Smooth muscle cell (in vitro differentiated cells): ENCODE results near the gene KANK2. TPM values are rescaled to one million over a fixed set of nuclear protein-coding genes. Genes with fewer than 3 reads are reported as not detected.

Source experiments
- DNase-seq: peaks from one replicate; lab custom pipeline; 2025; ENCODE audit not compliant: unreplicated experiment; lab: John Stamatoyannopoulos, UW
- H2AFZ ChIP-seq: fragments of 200-600 bp; sonication (generic); 2 replicates; pipeline ENCODE4 v1.6.0; 2016; ENCODE audit warnings: antibody characterized with exemption, low read depth, mild to moderate bottlenecking
- H3F3A ChIP-seq: fragments of 200-600 bp; sonication (generic); 2 replicates; pipeline ENCODE4 v1.6.0; 2017; ENCODE audit warnings: antibody characterized with exemption, low read depth
- H3K27ac ChIP-seq: fragments of 200-600 bp; sonication (generic); 2 replicates; pipeline ENCODE4 v1.5.1; 2016; ENCODE audit warnings: low read depth, mild to moderate bottlenecking
- H3K27me3 ChIP-seq: fragments of 200-600 bp; sonication (generic); 2 replicates; pipeline ENCODE4 v1.6.1; 2016; ENCODE audit warnings: low read depth, mild to moderate bottlenecking
- H3K36me3 ChIP-seq: fragments of 200-600 bp; sonication (generic); 2 replicates; pipeline ENCODE4 v1.5.1; 2016; ENCODE audit warnings: low read depth
- H3K4me1 ChIP-seq: fragments of 200-600 bp; sonication (generic); 2 replicates; pipeline ENCODE4 v1.5.1; 2016; ENCODE audit warnings: low read depth
- H3K4me2 ChIP-seq: fragments of 200-600 bp; sonication (generic); 2 replicates; pipeline ENCODE4 v1.6.0; 2016; ENCODE audit warnings: mild to moderate bottlenecking
- H3K4me3 ChIP-seq: fragments of 200-600 bp; sonication (generic); 2 replicates; pipeline ENCODE4 v1.5.1; 2016; ENCODE audit warnings: mild to moderate bottlenecking
- H3K79me2 ChIP-seq: fragments of 200-600 bp; sonication (generic); 2 replicates; pipeline ENCODE4 v1.6.0; 2016; ENCODE audit warnings: low read depth, mild to moderate bottlenecking
- H3K9ac ChIP-seq: fragments of 200-600 bp; sonication (generic); 2 replicates; pipeline ENCODE4 v1.6.0; 2016; ENCODE audit warnings: low read depth
- H3K9me3 ChIP-seq: fragments of 200-600 bp; sonication (generic); replicated peaks from 2 replicates; pipeline ENCODE4 v1.5.1; 2016; ENCODE audit warnings: low read depth
- H4K20me1 ChIP-seq: fragments of 200-600 bp; sonication (generic); 2 replicates; pipeline ENCODE4 v1.6.0; 2016; ENCODE audit warnings: low read depth
- WGBS: methylation state at CpG from one replicate; pipeline ENCODE4 v1.1.7; 2016; ENCODE audit warnings: low lambda C conversion rate; 5-methylcytosine and 5-hydroxymethylcytosine counted together
- polyA plus RNA-seq: library from polyadenylated mRNA; unstranded; fragments of >200 nt; fragmentation: Nextera tagmentation; extraction: Ambion mirVana; gene quantifications from 2 replicates; pipeline ENCODE4 v1.2.1, GENCODE V29; 2016
- total RNA-seq: library from RNA; depleted of rRNA; stranded (reverse); fragments of >200 nt; gene quantifications from 2 replicates; pipeline ENCODE4 v1.2.3, GENCODE V29; 2014
- TF ChIP-seq, protein P1 (sequence below): fragments of 200-600 bp; sonication (generic); IDR thresholded peaks from 2 replicates; pipeline ENCODE4 v1.5.1; 2017; ENCODE audit warnings: borderline replicate concordance, mild to moderate bottlenecking, antibody characterized with exemption; ENCODE audit not compliant: insufficient read depth, poor library complexity, severe bottlenecking

Gene KANK2
- total and polyA plus RNA-seq, 2 experiments from 2014 or later: 28.1 to 32.0 TPM

- 98% methylated on average over 26 of the region's 26 CpGs for WGBS
- Histone ChIP-seq H3F3A (peaks cover 4% of the 10 kb centered on the region), H3K27me3 (no peaks in the 10 kb centered on the region), H3K79me2 (no peaks in the 10 kb centered on the region), H3K9me3 (no peaks in the 10 kb centered on the region), H3K4me3 (no peak overlapping the region), H3K36me3 (peaks cover 8% of the 10 kb centered on the region), H3K9ac (no peak overlapping the region), H2AFZ (no peak overlapping the region), H3K27ac (no peak overlapping the region), H4K20me1 (no peaks in the 10 kb centered on the region), H3K4me1 (no peaks in the 10 kb centered on the region), H3K4me2 (no peak overlapping the region)
- no peak for DNase-seq
- TF ChIP-seq, protein P1, sequence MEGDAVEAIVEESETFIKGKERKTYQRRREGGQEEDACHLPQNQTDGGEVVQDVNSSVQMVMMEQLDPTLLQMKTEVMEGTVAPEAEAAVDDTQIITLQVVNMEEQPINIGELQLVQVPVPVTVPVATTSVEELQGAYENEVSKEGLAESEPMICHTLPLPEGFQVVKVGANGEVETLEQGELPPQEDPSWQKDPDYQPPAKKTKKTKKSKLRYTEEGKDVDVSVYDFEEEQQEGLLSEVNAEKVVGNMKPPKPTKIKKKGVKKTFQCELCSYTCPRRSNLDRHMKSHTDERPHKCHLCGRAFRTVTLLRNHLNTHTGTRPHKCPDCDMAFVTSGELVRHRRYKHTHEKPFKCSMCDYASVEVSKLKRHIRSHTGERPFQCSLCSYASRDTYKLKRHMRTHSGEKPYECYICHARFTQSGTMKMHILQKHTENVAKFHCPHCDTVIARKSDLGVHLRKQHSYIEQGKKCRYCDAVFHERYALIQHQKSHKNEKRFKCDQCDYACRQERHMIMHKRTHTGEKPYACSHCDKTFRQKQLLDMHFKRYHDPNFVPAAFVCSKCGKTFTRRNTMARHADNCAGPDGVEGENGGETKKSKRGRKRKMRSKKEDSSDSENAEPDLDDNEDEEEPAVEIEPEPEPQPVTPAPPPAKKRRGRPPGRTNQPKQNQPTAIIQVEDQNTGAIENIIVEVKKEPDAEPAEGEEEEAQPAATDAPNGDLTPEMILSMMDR: no peak
These were observed 30.8 kb downstream of the KANK2 start for GRCh38 chr19:11166281-11167142.

DNA sequence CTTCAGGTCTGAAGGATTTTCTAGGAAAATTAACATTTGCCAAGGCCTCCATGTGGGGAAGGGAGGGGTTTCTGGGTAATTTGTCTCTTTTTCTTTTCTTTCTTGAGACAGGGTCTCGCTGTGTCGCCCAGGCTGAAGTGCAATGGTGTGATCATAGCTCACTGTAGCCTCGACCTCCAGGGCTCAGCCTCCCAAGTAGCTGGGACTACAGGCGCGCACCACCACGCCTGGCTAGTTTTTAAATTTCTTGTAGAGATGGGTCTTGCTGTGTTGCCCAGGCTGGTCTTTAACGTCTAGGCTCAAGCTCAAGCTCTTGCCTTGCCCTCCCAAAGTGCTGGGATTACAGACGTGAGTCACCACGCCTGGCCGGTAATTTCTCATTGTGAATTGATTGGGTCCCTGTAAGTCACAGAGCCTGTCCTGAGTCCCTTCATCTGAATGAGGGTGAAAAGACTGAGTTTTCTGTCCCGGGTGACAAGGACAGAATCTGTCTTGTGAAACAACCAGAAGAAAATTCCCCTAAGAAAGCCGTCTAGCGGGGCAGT is 31.8 kb downstream of the KANK2 start:
- peaks cover 4% of the 10 kb centered on the region for H3F3A ChIP-seq
- no peaks in the 10 kb centered on the region for H3K27me3 ChIP-seq
- no peak overlapping the region for H3K9ac ChIP-seq
- TF ChIP-seq, protein P1: no peak
- 93% methylated on average over 13 of the region's 13 CpGs for WGBS
- H3K9me3 ChIP-seq: no peaks in the 10 kb centered on the region
- DNase-seq: no peak
- H3K4me1 ChIP-seq: no peaks in the 10 kb centered on the region
- H3K4me2 ChIP-seq: no peak overlapping the region
- H3K4me3 ChIP-seq: no peak overlapping the region
- peaks cover 8% of the 10 kb centered on the region for H3K36me3 ChIP-seq
- H2AFZ ChIP-seq: no peak overlapping the region
- peak overlapping the region; percentile 34 for H3K27ac ChIP-seq
- H3K79me2 ChIP-seq: no peaks in the 10 kb centered on the region
- no peaks in the 10 kb centered on the region for H4K20me1 ChIP-seq

DNA sequence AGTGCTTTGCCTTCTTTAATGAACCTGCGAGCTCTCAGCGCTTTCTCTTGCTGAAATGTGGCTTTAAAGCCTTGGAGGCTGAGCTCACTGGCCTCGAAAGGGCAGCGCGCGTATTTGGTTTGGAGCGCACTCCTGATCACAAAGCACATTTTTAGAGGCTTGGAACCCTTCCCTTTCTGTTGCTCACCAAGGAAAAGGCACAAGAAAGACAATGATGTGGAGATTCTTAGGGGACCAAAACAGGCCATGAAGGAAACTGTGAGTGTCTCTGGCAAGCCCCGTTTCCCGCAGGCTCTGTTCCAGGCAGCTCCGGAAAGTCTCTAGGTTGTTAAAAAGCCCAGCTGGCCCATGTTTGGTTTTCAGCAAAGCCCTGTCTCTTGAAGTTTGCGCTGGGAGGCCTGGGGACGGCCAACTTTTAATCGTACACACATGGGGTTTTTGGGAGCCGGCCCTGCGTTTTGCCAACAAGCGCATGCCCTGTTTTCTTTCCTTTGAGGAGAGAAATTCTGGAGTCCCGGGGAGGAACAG is 32.4 kb downstream of the KANK2 start:
- H3K36me3 ChIP-seq: peaks cover 8% of the 10 kb centered on the region
- H3K4me1 ChIP-seq: no peaks in the 10 kb centered on the region
- H3K9ac ChIP-seq: no peak overlapping the region
- H3K27me3 ChIP-seq: no peaks in the 10 kb centered on the region
- no peaks in the 10 kb centered on the region for H3K79me2 ChIP-seq
- H4K20me1 ChIP-seq: no peaks in the 10 kb centered on the region
- TF ChIP-seq, protein P1: no peak
- peaks cover 4% of the 10 kb centered on the region for H3F3A ChIP-seq
- H2AFZ ChIP-seq: no peak overlapping the region
- H3K27ac ChIP-seq: peak overlapping the region; percentile 34
- no peak overlapping the region for H3K4me2 ChIP-seq
- H3K9me3 ChIP-seq: no peaks in the 10 kb centered on the region
- no peak overlapping the region for H3K4me3 ChIP-seq
- DNase-seq: no peak
- 85% methylated on average over 17 of the region's 17 CpGs for WGBS
